H9 (cell line): ENCODE results near the gene ALX4. TPM values are rescaled to one million over a fixed set of nuclear protein-coding genes. Genes with fewer than 3 reads are reported as not detected.

Experiments
- DNase-seq: peaks from one replicate; pipeline ENCODE4 v3.0.0-alpha.2; 2017
- H2AFZ ChIP-seq: one replicate; pipeline ENCODE4 v1.6.1; 2013; ENCODE audit warnings: mild to moderate bottlenecking, low read length, control low read depth, moderate library complexity
- H2AK5ac ChIP-seq: 2 replicates; pipeline ENCODE4 v1.6.1; 2013; ENCODE audit warnings: low read length, control low read depth, mixed read lengths; ENCODE audit not compliant: insufficient read length
- H2BK120ac ChIP-seq: one replicate; pipeline ENCODE4 v1.6.1; 2013; ENCODE audit warnings: low read depth, mild to moderate bottlenecking, low read length, control low read depth, inconsistent platforms; ENCODE audit not compliant: poor library complexity, severe bottlenecking
- H2BK12ac ChIP-seq: 2 replicates; pipeline ENCODE4 v1.6.1; 2013; ENCODE audit warnings: low read length, control low read depth, mixed read lengths, low read depth; ENCODE audit not compliant: insufficient read length
- H2BK15ac ChIP-seq: 2 replicates; pipeline ENCODE4 v1.6.1; 2013; ENCODE audit warnings: low read depth, low read length, control low read depth
- H2BK20ac ChIP-seq: one replicate; pipeline ENCODE4 v1.6.1; 2013; ENCODE audit warnings: low read depth, mild to moderate bottlenecking, low read length, control low read depth, inconsistent platforms; ENCODE audit not compliant: poor library complexity, severe bottlenecking
- H2BK5ac ChIP-seq: 2 replicates; pipeline ENCODE4 v1.6.1; 2013; ENCODE audit warnings: low read length, control low read depth, mixed read lengths; ENCODE audit not compliant: insufficient read length
- H3K14ac ChIP-seq: 2 replicates; pipeline ENCODE4 v1.6.1; 2013; ENCODE audit warnings: low read length, control low read depth; ENCODE audit not compliant: insufficient read depth
- H3K18ac ChIP-seq: 2 replicates; pipeline ENCODE4 v1.6.1; 2013; ENCODE audit warnings: low read depth, mild to moderate bottlenecking, mixed read lengths, low read length, control low read depth; ENCODE audit not compliant: insufficient read length
- H3K23ac ChIP-seq: 2 replicates; pipeline ENCODE4 v1.6.1; 2013; ENCODE audit warnings: low read length, control low read depth, mixed read lengths, low read depth; ENCODE audit not compliant: insufficient read length
- H3K23me2 ChIP-seq: 2 replicates; pipeline ENCODE4 v1.6.1; 2013; ENCODE audit warnings: low read depth, mild to moderate bottlenecking, mixed read lengths, low read length, control low read depth; ENCODE audit not compliant: insufficient read length, poor library complexity, severe bottlenecking
- H3K27ac ChIP-seq: 2 replicates; pipeline ENCODE4 v1.5.1; 2013; ENCODE audit warnings: low read length, control low read depth, mixed read lengths, low read depth; ENCODE audit not compliant: insufficient read length
- H3K27me3 ChIP-seq: 2 replicates; pipeline ENCODE4 v1.6.1; 2013; ENCODE audit warnings: low read length, control low read depth, inconsistent platforms; ENCODE audit not compliant: insufficient read depth
- H3K4ac ChIP-seq: 2 replicates; pipeline ENCODE4 v1.6.1; 2013; ENCODE audit warnings: low read depth, mild to moderate bottlenecking, control low read depth, inconsistent platforms, low read length, moderate library complexity
- H3K4me1 ChIP-seq: 2 replicates; pipeline ENCODE4 v1.6.1; 2013; ENCODE audit warnings: low read length, control low read depth, inconsistent platforms; ENCODE audit not compliant: insufficient read depth
- H3K4me2 ChIP-seq: 2 replicates; pipeline ENCODE4 v1.6.1; 2013; ENCODE audit warnings: low read length, control low read depth, mixed read lengths; ENCODE audit not compliant: insufficient read length, insufficient read depth
- H3K56ac ChIP-seq: 2 replicates; pipeline ENCODE4 v1.6.1; 2013; ENCODE audit warnings: low read depth, mild to moderate bottlenecking, mixed read lengths, low read length, control low read depth; ENCODE audit not compliant: insufficient read length
- H3K79me1 ChIP-seq: 2 replicates; pipeline ENCODE4 v1.6.1; 2013; ENCODE audit warnings: low read depth, mild to moderate bottlenecking, moderate library complexity, low read length, control low read depth, inconsistent platforms; ENCODE audit not compliant: insufficient read depth, poor library complexity, severe bottlenecking
- H3K79me2 ChIP-seq: 2 replicates; pipeline ENCODE4 v1.6.1; 2013; ENCODE audit warnings: low read length, control low read depth, inconsistent platforms; ENCODE audit not compliant: insufficient read depth
- H3K9ac ChIP-seq: 2 replicates; pipeline ENCODE4 v1.6.1; 2013; ENCODE audit warnings: low read length, control low read depth, mixed read lengths; ENCODE audit not compliant: insufficient read length; ENCODE audit errors: extremely low read depth
- H3K9me3 ChIP-seq: one replicate; pipeline ENCODE4 v1.6.1; 2013; ENCODE audit warnings: low read depth, low read length, inconsistent platforms; ENCODE audit not compliant: control insufficient read depth
- H3T11ph ChIP-seq: one replicate; pipeline ENCODE4 v1.6.1; 2013; ENCODE audit warnings: mild to moderate bottlenecking, low read length, control low read depth, inconsistent platforms
- H4K20me1 ChIP-seq: one replicate; pipeline ENCODE4 v1.6.1; 2013; ENCODE audit not compliant: control insufficient read depth, insufficient read length, insufficient read depth
- H4K5ac ChIP-seq: 2 replicates; pipeline ENCODE4 v1.6.1; 2013; ENCODE audit warnings: low read depth, mild to moderate bottlenecking, mixed read lengths, low read length, control low read depth; ENCODE audit not compliant: insufficient read length
- H4K8ac ChIP-seq: replicated peaks from 2 replicates; pipeline ENCODE4 v1.6.1; 2013; ENCODE audit warnings: low read length, control low read depth, mixed read lengths, low read depth; ENCODE audit not compliant: insufficient read length
- H4K91ac ChIP-seq: 2 replicates; pipeline ENCODE4 v1.6.1; 2013; ENCODE audit warnings: low read depth, mild to moderate bottlenecking, moderate library complexity, mixed read lengths, low read length, control low read depth; ENCODE audit not compliant: insufficient read length
- H3K27ac Mint-ChIP-seq, 3 experiments: 2 replicates in 2 of 3; 3 replicates in 1 of 3; pipeline ENCODE4 v1.8.0; 2020 to 2021; ENCODE audit warnings: mixed read lengths in 3 of 3, mild to moderate bottlenecking in 1 of 3, moderate library complexity in 1 of 3
- H3K27me3 Mint-ChIP-seq: 2 replicates; pipeline ENCODE4 v1.8.0; 2021; ENCODE audit warnings: low read depth, mild to moderate bottlenecking, moderate library complexity, mixed read lengths
- H3K36me3 Mint-ChIP-seq, 3 experiments: 2 replicates in 2 of 3; 3 replicates in 1 of 3; pipeline ENCODE4 v1.8.0; 2020 to 2021; ENCODE audit warnings: low read depth in 3 of 3, mixed read lengths in 3 of 3; ENCODE audit not compliant: insufficient read depth in 1 of 3
- H3K4me1 Mint-ChIP-seq, 2 experiments: 2 replicates each; pipeline ENCODE4 v1.8.0; 2020; ENCODE audit warnings: mixed read lengths in 2 of 2
- H3K4me3 Mint-ChIP-seq, 2 experiments: 2 replicates in 1 of 2; 3 replicates in 1 of 2; pipeline ENCODE4 v1.8.0; 2020 to 2021; ENCODE audit warnings: mild to moderate bottlenecking in 2 of 2, mixed read lengths in 2 of 2, moderate library complexity in 1 of 2
- H3K9me3 Mint-ChIP-seq, 2 experiments: 2 replicates in 1 of 2; 3 replicates in 1 of 2; pipeline ENCODE4 v1.8.0; 2020; ENCODE audit warnings: mild to moderate bottlenecking in 2 of 2, mixed read lengths in 2 of 2, moderate library complexity in 1 of 2
- WGBS: extraction: QIAGEN DNeasy Blood & Tissue Kit; methylation state at CpG from one replicate; pipeline ENCODE4 v1.1.7; 2013; ENCODE audit warnings: missing lambda C conversion rate, low lambda C conversion rate, mixed read lengths; ENCODE audit not compliant: insufficient read length; ENCODE audit errors: extremely low coverage; 5-methylcytosine and 5-hydroxymethylcytosine counted together
- total RNA-seq: library from RNA; stranded (reverse); gene quantifications from 2 replicates; pipeline ENCODE4 v1.2.1, GENCODE V29; 2021
- TF ChIP-seq, protein P1 (sequence below): fragments of 200-600 bp; sonication (generic); conservative IDR thresholded peaks from 3 replicates; pipeline ENCODE4 v1.8.0; 2021; ENCODE audit warnings: antibody characterized with exemption, mild to moderate bottlenecking

Gene ALX4
- total RNA-seq, 1 experiment from 2014 or later, result not detected

DNA sequence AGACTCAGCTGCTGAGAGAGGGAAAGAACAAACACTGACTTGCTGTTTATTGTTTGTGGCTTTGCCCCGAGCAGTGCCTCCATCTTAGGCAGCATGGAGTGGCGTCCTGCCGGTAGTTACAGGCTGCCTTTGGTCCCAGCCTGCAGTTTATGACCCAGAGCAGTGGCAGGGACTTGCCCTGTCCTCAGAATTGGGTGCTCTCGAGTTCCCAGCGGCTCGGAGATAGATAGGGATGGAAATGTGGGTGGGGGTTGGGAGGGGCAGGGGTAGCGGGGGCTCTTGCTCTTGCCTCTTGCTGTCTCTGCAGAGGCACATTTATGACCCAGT lies 3.1 kb downstream of the ALX4 start:
- no peak overlapping the region for H3K27ac Mint-ChIP-seq
- peaks cover 100% of the 10 kb centered on the region for H3K27me3 Mint-ChIP-seq
- Histone ChIP-seq H2BK120ac (no peak overlapping the region), H4K5ac (no peak overlapping the region), H2BK20ac (no peak overlapping the region), H4K20me1 (no peaks in the 10 kb centered on the region), H3K56ac (no peak overlapping the region), H3K4me2 (no peak overlapping the region), H3K9ac (no peak overlapping the region), H2AK5ac (no peak overlapping the region), H3K4me1 (no peaks in the 10 kb centered on the region; the same call in 1 of the 2 replicates), H2AFZ (no peak overlapping the region), H2BK15ac (no peak overlapping the region), H3K14ac (no peak overlapping the region), H3K27ac (no peak overlapping the region), H3K23ac (no peak overlapping the region), H3K79me2 (no peaks in the 10 kb centered on the region), H3K79me1 (no peaks in the 10 kb centered on the region), H2BK12ac (no peak overlapping the region), H2BK5ac (no peak overlapping the region), H3K18ac (no peak overlapping the region), H3K4ac (no peak overlapping the region), H3K27me3 (peaks cover 97% of the 10 kb centered on the region), H4K91ac (no peak overlapping the region), H3T11ph (no peak overlapping the region), H4K8ac (no peak overlapping the region), H3K23me2 (peaks cover 13% of the 10 kb centered on the region), H3K9me3 (no peaks in the 10 kb centered on the region)
- H3K4me1 Mint-ChIP-seq, result peaks cover 42 to 57% of the 10 kb centered on the region in 2 experiments
- no peaks in the 10 kb centered on the region; a peak in 1 of 7 replicates for H3K36me3 Mint-ChIP-seq
- TF ChIP-seq, protein P1, sequence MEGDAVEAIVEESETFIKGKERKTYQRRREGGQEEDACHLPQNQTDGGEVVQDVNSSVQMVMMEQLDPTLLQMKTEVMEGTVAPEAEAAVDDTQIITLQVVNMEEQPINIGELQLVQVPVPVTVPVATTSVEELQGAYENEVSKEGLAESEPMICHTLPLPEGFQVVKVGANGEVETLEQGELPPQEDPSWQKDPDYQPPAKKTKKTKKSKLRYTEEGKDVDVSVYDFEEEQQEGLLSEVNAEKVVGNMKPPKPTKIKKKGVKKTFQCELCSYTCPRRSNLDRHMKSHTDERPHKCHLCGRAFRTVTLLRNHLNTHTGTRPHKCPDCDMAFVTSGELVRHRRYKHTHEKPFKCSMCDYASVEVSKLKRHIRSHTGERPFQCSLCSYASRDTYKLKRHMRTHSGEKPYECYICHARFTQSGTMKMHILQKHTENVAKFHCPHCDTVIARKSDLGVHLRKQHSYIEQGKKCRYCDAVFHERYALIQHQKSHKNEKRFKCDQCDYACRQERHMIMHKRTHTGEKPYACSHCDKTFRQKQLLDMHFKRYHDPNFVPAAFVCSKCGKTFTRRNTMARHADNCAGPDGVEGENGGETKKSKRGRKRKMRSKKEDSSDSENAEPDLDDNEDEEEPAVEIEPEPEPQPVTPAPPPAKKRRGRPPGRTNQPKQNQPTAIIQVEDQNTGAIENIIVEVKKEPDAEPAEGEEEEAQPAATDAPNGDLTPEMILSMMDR, result no peak
- DNase-seq, result no peak
- H3K9me3 Mint-ChIP-seq, result peaks cover 0 to 7% of the 10 kb centered on the region in 2 experiments; a peak in 2 of 5 replicates
- WGBS, result no CpG with 5 or more reads among the region's 7 CpGs
- H3K4me3 Mint-ChIP-seq, result peak overlapping the region in 1 of 2 experiments; percentile 74; a peak in 1 of 5 replicates
